Heart left ventricle (tissue), 16 donors: ENCODE data around the gene GRB7. TPM values are rescaled to one million over a fixed set of nuclear protein-coding genes. Genes with fewer than 3 reads are reported as not detected.
A peak's percentile ranks its signal among the peaks of the same experiment; 100 is the strongest.

Experiments
- ATAC-seq, 4 donors: fragments of 200-7000 bp; cut with Tn5 transposase; one replicate each; pipeline ENCODE4 v1.9.1; 2020 to 2022; ENCODE audit warnings: moderate library complexity in 4 of 4, mild to moderate bottlenecking in 3 of 4, moderate number of reproducible peaks in 1 of 4
- DNase-seq, 5 donors: peaks; one replicate each; pipeline ENCODE4 v3.0.0-alpha.2; 2020
- H3K27ac ChIP-seq, 12 donors: fragments of 200-600 bp; sonication (generic) in 4 of 12; one replicate each; pipeline versions ENCODE4 v1.5.0 to v1.8.0; 2016 to 2022; ENCODE audit warnings: mild to moderate bottlenecking in 2 of 12
- H3K27me3 ChIP-seq, 9 donors: fragments of 200-600 bp; sonication (generic) in 2 of 9; one replicate each; pipeline versions ENCODE4 v1.5.1 to v1.8.0; 2016 to 2022; ENCODE audit warnings: mild to moderate bottlenecking in 3 of 9
- H3K36me3 ChIP-seq, 9 donors: fragments of 200-600 bp; sonication (generic) in 2 of 9; one replicate each; pipeline versions ENCODE4 v1.5.0 to v1.8.0; 2018 to 2022; ENCODE audit warnings: mild to moderate bottlenecking in 2 of 9
- H3K4me1 ChIP-seq, 12 donors: fragments of 200-600 bp; sonication (generic) in 4 of 12; one replicate each; pipeline versions ENCODE4 v1.5.0 to v1.8.0; 2016 to 2022; ENCODE audit warnings: mild to moderate bottlenecking in 3 of 12
- H3K4me3 ChIP-seq, 12 donors: fragments of 200-600 bp; sonication (generic) in 4 of 12; one replicate each; pipeline versions ENCODE4 v1.5.0 to v1.8.0; 2017 to 2022; ENCODE audit warnings: mild to moderate bottlenecking in 9 of 12, moderate library complexity in 4 of 12
- H3K9me3 ChIP-seq, 12 donors: fragments of 200-600 bp; sonication (generic) in 4 of 12; one replicate each; pipeline versions ENCODE4 v1.5.0 to v1.8.0; 2016 to 2022; ENCODE audit warnings: mild to moderate bottlenecking in 1 of 12
- POLR2A ChIP-seq, 2 donors: fragments of 450-650 bp; IDR thresholded peaks; one replicate each; pipeline ENCODE4 v1.6.1; 2017; ENCODE audit warnings: antibody characterized with exemption in 2 of 2, mild to moderate bottlenecking in 2 of 2, moderate library complexity in 2 of 2
- WGBS, 4 donors: extraction: QIAGEN DNeasy Blood & Tissue Kit in 2 of 4; methylation state at CpG; one replicate each; pipeline versions ENCODE4 v1.1.5 to v1.1.7; 2013 to 2018; 5-methylcytosine and 5-hydroxymethylcytosine counted together
- intact Hi-C, 10 donors: fragments of 100-400 bp; cut with DNase I; formaldehyde crosslinking; loops; one replicate each; pipeline versions ENCODE4 v1.11.1 to v1.14.2; 2022
- polyA plus RNA-seq, 2 donors: library from polyadenylated mRNA; stranded (reverse); fragments of 200-250 nt; gene quantifications; one replicate each; pipeline ENCODE4 v1.2.3, GENCODE V29; 2013
- total RNA-seq, 9 donors: library from RNA; depleted of rRNA in 2 of 9; stranded (reverse); fragments of >200 nt in 2 of 9; fragmentation: NEBNext Ultra II Directional in 3 of 9; extraction: Animal tissue kit (Norgen Biotek cat#: 25700) in 3 of 9; gene quantifications; one replicate each; pipeline versions ENCODE4 v1.1.0 to v1.2.4, GENCODE V29; 2016 to 2023
- TF ChIP-seq, protein P1 (sequence below), 12 donors: fragments of 200-600 bp; sonication (generic) in 4 of 12; IDR thresholded peaks; one replicate each; pipeline versions ENCODE4 v1.5.0 to v1.8.0; 2018 to 2022; ENCODE audit warnings: antibody characterized with exemption in 12 of 12, mild to moderate bottlenecking in 5 of 12
- donor health status: ischemic (EF 13 %, LVEDD 7.1; RV severe dilation, severe dysfunction).
- donor health status: healthy with polysubstance abuse.
- donor health status: DM: no; HTN: yes; CAD: no.
- donor health status: DM: no; HTN: no; CAD: no.
- donor health status: ischemic (EF 25% LVEDD 6.9; RV normal size, moderate dysfunction).
- donor health status: ischemic (EF 25% LVEDD 5.7; RV mildly dilated, moderate dysfunction).
- donor health status: healthy.
- donor health status: DM: yes; HTN: yes; CAD: no.
- donor health status: ischemic (EF 35%, LVEDD 5.7; RV mildly dilated, moderate dysfunction).
- donor health status: nonischemic (EF 11% LVEDD 7.7; RV severe dilation, severe dysfunction).
- donor health status: DM: yes; HTN: yes; CAD: no.
- donor health status: PGD.
- donor health status: ischemic (EF 29% LVEDD 5.4; RV normal size, mild dysfunction).
- donor health status: nonischemic (EF 23%, LVEDD 6.1; RV moderate dilation, normal function).

The GRB7 gene
- total and polyA plus RNA-seq, 11 donors: 0.48 to 8.2 (median 1.3) TPM

DNA sequence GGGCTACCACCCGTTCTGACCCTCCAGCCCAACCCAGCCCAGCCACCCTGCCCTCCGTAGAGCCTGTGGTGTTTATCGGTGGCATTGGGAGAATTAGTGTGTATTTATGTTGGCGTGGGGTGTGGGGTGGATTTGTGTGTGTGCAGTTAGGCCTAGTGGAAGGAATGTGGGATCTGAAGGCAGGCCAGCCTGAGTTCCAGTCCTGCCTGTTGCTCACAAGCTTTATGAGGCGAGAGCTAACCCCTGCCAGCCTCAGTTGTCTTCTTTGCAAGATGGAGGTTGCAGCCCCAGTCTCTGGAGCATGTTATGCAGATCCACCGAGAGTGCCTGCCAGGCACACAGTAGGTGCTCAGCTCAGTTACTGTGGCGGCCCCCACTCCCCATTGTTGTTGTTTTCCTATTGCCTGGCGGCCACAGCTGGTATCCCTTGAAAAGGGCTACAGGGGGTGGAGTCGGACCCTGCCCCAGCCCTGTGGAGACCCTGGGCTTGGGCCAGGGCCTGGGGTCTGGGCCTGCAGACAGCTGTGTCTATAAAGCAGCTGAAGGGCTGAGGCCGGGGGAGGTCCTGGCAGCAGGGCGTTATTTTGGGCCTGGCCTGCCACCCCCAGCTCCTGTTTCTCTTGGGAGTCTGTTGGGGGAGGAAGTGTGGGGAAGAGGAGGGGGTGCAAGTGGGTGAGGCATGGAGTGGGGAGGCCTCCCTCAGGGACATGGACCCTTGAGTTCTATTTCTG is 32.8 kb upstream of the GRB7 start:
- 48 to 64% (median 57%) methylated on average over 9 to 11 of the region's 11 CpGs for WGBS, 4 donors
- intact Hi-C loops: no loop called here
- TF ChIP-seq POLR2A (IDR thresholded peaks at IDR 0.05): no peak
- TF ChIP-seq, protein P1, sequence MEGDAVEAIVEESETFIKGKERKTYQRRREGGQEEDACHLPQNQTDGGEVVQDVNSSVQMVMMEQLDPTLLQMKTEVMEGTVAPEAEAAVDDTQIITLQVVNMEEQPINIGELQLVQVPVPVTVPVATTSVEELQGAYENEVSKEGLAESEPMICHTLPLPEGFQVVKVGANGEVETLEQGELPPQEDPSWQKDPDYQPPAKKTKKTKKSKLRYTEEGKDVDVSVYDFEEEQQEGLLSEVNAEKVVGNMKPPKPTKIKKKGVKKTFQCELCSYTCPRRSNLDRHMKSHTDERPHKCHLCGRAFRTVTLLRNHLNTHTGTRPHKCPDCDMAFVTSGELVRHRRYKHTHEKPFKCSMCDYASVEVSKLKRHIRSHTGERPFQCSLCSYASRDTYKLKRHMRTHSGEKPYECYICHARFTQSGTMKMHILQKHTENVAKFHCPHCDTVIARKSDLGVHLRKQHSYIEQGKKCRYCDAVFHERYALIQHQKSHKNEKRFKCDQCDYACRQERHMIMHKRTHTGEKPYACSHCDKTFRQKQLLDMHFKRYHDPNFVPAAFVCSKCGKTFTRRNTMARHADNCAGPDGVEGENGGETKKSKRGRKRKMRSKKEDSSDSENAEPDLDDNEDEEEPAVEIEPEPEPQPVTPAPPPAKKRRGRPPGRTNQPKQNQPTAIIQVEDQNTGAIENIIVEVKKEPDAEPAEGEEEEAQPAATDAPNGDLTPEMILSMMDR (IDR thresholded peaks at IDR 0.05): peak in 6 of 12 donors; percentile 5 to 32 (median 16)
- peak overlapping the region in 10 of 12 donors; percentile 60 to 94 (median 76) for H3K27ac ChIP-seq
- peaks cover 0 to 6% (median 0%) of the 10 kb centered on the region in 9 donors for H3K27me3 ChIP-seq
- peak in 1 of 5 donors; percentile 19 for DNase-seq
- no peak overlapping the region for H3K4me3 ChIP-seq
- peaks cover 0 to 66% (median 31%) of the 10 kb centered on the region in 12 donors for H3K4me1 ChIP-seq
- peak; percentile 5 to 47 (median 25) for ATAC-seq
- H3K9me3 ChIP-seq: no peaks in the 10 kb centered on the region
- H3K36me3 ChIP-seq: peaks cover 0 to 32% (median 28%) of the 10 kb centered on the region in 9 donors

DNA sequence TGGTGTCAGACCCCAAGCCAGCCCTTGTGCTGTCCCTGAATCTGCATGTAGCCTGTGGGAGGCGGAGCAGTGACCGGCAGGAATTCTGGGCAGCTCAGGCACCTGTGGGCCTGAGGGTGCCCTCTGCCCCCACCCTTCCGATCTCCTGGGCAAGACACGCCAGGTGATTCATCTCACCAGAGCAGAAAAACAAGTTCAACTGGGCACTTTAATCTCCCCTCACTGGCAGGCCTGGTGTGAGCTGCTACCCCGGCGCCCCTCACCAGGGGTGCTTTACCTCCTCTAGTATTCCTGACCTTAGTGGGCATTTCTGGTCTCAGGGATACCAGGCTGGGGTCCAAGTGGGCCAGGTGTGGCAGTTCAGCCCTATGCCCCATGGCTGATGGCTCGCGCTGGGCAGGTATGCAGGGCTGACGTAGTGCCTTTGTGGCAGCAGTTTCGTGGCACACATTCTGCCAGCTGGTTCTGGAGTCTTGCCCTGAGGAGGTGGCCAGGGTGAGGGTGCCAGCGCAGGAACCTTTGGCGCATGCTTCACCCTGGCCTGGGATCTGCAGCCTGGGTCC is 31.9 kb upstream of the GRB7 start:
- WGBS, 4 donors: 48 to 79% (median 54%) methylated on average over 9 to 12 of the region's 12 CpGs
- H3K9me3 ChIP-seq: no peaks in the 10 kb centered on the region
- peaks cover 0 to 60% (median 31%) of the 10 kb centered on the region in 12 donors for H3K4me1 ChIP-seq
- ATAC-seq (peak; percentile 51 to 82 (median 68)), DNase-seq (peak in 4 of 5 donors; percentile 59 to 72 (median 68))
- H3K27ac ChIP-seq: peak overlapping the region; percentile 40 to 94 (median 74)
- H3K4me3 ChIP-seq: no peak overlapping the region
- intact Hi-C loops: no loop called here
- peaks cover 0 to 40% (median 37%) of the 10 kb centered on the region in 9 donors for H3K36me3 ChIP-seq
- TF ChIP-seq, protein P1 (IDR thresholded peaks at IDR 0.05): no peak
- no peak for TF ChIP-seq POLR2A (IDR thresholded peaks at IDR 0.05)
- H3K27me3 ChIP-seq: no peaks in the 10 kb centered on the region

DNA sequence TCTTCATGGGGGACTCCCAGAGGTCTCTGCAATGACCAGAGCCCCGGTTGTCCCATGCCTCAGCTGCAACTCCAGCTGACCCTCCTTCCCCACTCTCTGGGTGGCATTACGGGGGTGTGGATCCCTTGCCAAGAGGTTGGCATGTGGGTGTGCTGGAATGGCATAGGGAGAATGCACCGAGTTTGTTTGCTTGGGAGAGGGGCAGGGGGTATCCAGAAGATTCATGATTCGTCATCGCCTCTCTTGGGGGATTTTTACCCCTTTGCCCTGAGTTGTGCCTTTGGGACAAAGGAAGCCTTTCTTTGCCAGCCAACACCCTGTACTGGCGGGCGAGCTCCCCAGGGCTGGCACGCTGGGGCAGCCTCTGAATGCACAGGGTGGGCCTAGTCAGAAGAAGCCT is 31.4 kb upstream of the GRB7 start:
- Histone ChIP-seq H3K9me3 (no peaks in the 10 kb centered on the region), H3K27ac (peak overlapping the region in 8 of 12 donors; percentile 61 to 94 (median 76)), H3K36me3 (peaks cover 0 to 46% (median 42%) of the 10 kb centered on the region in 9 donors), H3K4me1 (peaks cover 0 to 55% (median 26%) of the 10 kb centered on the region in 12 donors), H3K4me3 (no peak overlapping the region), H3K27me3 (no peaks in the 10 kb centered on the region)
- intact Hi-C loops: no loop called here
- ATAC-seq: no peak
- no peak for DNase-seq
- WGBS, 4 donors: 45 to 80% (median 65%) methylated on average over 2 to 8 of the region's 8 CpGs
- TF ChIP-seq POLR2A (IDR thresholded peaks at IDR 0.05): no peak
- TF ChIP-seq, protein P1 (IDR thresholded peaks at IDR 0.05): no peak

DNA sequence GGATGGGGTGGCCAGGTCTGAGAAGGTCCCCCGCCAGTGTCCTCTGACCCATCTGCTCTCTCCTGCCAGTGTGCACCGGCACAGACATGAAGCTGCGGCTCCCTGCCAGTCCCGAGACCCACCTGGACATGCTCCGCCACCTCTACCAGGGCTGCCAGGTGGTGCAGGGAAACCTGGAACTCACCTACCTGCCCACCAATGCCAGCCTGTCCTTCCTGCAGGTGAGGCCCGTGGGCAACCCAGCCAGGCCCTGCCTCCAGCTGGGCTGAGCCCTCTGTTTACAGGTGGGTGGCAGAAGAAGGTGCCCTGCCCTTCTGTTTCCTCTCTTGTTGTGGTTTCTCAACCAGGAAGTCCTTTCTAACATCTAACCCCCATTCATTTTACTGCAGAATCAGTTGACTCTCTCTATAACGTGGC is 30.8 kb upstream of the GRB7 start:
- peak overlapping the region in 2 of 12 donors; percentile 73 to 75 for H3K27ac ChIP-seq

More for the DNA sequence above, 30.8 kb upstream of the GRB7 start:
- H3K27me3 ChIP-seq: no peaks in the 10 kb centered on the region
- TF ChIP-seq POLR2A (IDR thresholded peaks at IDR 0.05): no peak
- peaks cover 0 to 51% (median 47%) of the 10 kb centered on the region in 9 donors for H3K36me3 ChIP-seq
- no peak overlapping the region for H3K4me3 ChIP-seq
- no peaks in the 10 kb centered on the region for H3K9me3 ChIP-seq
- no peak for ATAC-seq
- peak in 1 of 5 donors; percentile 45 for DNase-seq
- H3K4me1 ChIP-seq: peaks cover 0 to 50% (median 24%) of the 10 kb centered on the region in 12 donors
- intact Hi-C loops: no loop called here
- 77 to 85% (median 83%) methylated on average over 7 of the region's 7 CpGs for WGBS, 4 donors
